Hematopoietic multipotent progenitor cell treated with erythropoietin and hydrocortisone succinate and interleukin-3 and kit ligand, for 6 days (in vitro differentiated cells): ENCODE data around the gene TMPRSS11B.
"Not testable (repeated sequence)": the region's sequence is repeated elsewhere in the genome, so short reads cannot be mapped to it uniquely, and the experiment has no call there.

Source experiments
- DNase-seq: peaks from one replicate; pipeline ENCODE4 v3.0.0-alpha.2; 2015

The TMPRSS11B gene

GRCh38 chr4:68245594-68245993 is at the start of gene TMPRSS11B:
TMPRSS11B (minus strand) TSS chr4:68245694; CDS start chr4:68245558, 136 bp downstream.
- DNase-seq, result no peak

GRCh38 chr4:68291256-68291655 is 45.8 kb upstream of the TMPRSS11B start:
- DNase-seq, result no peak

GRCh38 chr4:68288393-68288740 is 42.9 kb upstream of the TMPRSS11B start:
- no peak for DNase-seq

- no peak for DNase-seq
Measured at GRCh38 chr4:68287704-68288392, 42.4 kb upstream of the TMPRSS11B start.

GRCh38 chr4:68283714-68284113 is 38.2 kb upstream of the TMPRSS11B start:
- no peak for DNase-seq

GRCh38 chr4:68283095-68283494 is 37.6 kb upstream of the TMPRSS11B start:
- no peak for DNase-seq

GRCh38 chr4:68281796-68282740 is 36.6 kb upstream of the TMPRSS11B start:
- DNase-seq, result not testable (repeated sequence)

- no peak for DNase-seq
Measured at GRCh38 chr4:68278029-68278428, 32.5 kb upstream of the TMPRSS11B start.

- no peak for DNase-seq
Measured at GRCh38 chr4:68277627-68278026, 32.1 kb upstream of the TMPRSS11B start.

GRCh38 chr4:68272860-68273259 is 27.4 kb upstream of the TMPRSS11B start:
- no peak for DNase-seq

- no peak for DNase-seq
Measured at GRCh38 chr4:68272380-68272779, 26.9 kb upstream of the TMPRSS11B start.

- DNase-seq, result peak; percentile 58
Measured at GRCh38 chr4:68271851-68272357, 26.4 kb upstream of the TMPRSS11B start.

- DNase-seq, result peak; percentile 10
Measured at GRCh38 chr4:68267433-68267944, 22.0 kb upstream of the TMPRSS11B start.

GRCh38 chr4:68264875-68265565 is 19.5 kb upstream of the TMPRSS11B start:
- DNase-seq, result no peak

GRCh38 chr4:68259191-68259590 is 13.7 kb upstream of the TMPRSS11B start:
- DNase-seq, result no peak

GRCh38 chr4:68257719-68258118 is 12.2 kb upstream of the TMPRSS11B start:
- no peak for DNase-seq

GRCh38 chr4:68256284-68256683 is 10.8 kb upstream of the TMPRSS11B start:
- no peak for DNase-seq

GRCh38 chr4:68250151-68250930 is 4.8 kb upstream of the TMPRSS11B start:
- DNase-seq, result no peak

GRCh38 chr4:68249434-68249833 is 3.9 kb upstream of the TMPRSS11B start:
- no peak for DNase-seq

- no peak for DNase-seq
Measured at GRCh38 chr4:68240620-68241019, 4.9 kb downstream of the TMPRSS11B start.

- DNase-seq, result no peak
Measured at GRCh38 chr4:68228568-68228967, 16.9 kb downstream of the TMPRSS11B start.

- DNase-seq, result no peak
Measured at GRCh38 chr4:68218044-68218443, 27.4 kb downstream of the TMPRSS11B start.
